Measurements from ENCODE around the gene RPS6KB2. TPM values are rescaled to one million over a fixed set of nuclear protein-coding genes. Genes with fewer than 3 reads are reported as not detected.
"Not testable (repeated sequence)": the region's sequence is repeated elsewhere in the genome, so short reads cannot be mapped to it uniquely, and the experiment has no call there.

Gene RPS6KB2
- total RNA-seq, 1 donor from 2014 or later, result 33.0 TPM

DNA sequence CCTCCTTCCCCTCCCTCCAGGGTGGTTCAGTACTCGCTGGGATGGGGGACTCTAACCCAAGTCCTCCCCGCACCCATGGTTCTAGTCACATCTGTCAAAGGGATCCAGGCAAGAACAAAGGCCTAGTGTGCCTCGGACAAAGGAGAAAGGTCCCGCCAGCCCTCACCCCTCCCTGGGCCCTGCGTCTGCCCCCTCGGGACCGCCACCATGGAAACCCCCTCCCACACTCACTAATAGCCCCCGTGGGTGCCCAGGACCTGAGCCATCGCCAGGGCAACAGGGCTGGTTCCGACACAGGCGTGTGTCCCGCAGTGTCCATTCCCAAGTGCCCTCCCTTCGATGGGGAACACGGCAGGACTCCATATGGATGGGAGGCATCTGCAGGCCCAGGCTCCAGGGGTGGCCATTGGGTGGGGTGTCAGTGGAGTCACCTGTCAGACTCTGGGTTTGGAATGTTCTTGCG, 17.9 kb upstream of the RPS6KB2 start:
- no peak for DNase-seq (ENCODE audit: low spot score)

DNA sequence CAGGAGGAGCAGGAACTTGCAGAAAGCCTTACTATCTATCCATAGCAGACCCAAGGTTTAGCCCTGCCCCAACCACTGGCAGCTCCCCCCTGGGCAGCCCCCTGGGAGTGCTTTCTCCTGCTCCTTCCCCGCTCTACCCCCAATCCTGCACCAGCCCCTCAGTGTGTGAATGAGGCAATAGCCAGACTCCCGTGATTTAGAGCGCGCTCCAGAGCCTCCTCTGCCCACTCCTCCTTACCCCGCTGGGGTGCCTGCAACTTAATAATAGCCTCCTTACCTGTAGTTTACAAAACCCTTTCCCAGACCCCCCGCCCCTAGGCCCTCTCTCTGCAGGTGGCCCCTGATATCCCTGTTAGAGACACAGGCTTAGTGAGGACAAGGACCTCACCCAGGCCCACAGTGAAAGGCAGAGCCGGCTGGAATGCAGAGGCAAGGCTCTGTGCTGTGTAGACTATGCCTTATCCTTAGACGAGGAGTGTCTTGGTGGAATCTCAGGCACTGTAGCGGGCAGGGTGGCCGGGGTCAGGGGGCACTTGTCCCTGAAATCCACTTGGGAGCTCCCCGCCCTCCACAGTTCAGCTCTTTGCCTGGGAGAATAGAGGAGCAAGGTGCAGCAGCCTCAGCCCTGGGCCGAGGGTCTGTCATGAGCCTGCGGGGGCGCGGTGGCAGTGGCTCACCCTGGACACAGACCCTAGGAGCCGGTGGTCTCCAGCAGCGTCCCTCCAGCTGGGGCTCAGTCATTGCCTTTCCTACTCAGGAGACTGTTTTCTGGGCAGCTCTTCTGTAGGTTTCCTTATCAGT, 17.1 kb upstream of the RPS6KB2 start:
- no peak for DNase-seq (ENCODE audit: low spot score)

DNA sequence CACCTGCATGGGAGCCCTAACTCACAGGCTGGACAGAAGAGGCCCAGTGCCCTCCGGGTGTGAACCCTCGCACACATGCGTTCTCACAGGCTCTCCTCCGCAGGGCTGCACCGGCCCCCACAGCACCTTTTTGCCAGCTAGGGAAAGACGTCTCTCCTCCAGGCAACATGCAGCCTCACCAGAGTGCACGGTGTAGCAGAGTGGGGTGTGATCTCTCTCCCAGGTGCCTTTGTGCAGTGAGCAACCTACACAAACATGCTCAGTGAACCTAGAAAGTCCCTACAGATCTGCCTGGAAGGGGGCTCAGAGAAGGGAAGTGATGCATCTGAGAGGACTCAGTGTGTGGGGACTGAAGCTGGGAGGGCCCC, 16.5 kb upstream of the RPS6KB2 start:
- no peak for DNase-seq (ENCODE audit: low spot score)

- no peak for DNase-seq (ENCODE audit: low spot score)
Observed at GRCh38 chr11:67412495-67413179, 15.7 kb upstream of the RPS6KB2 start.

GRCh38 chr11:67413266-67413849, 14.9 kb upstream of the RPS6KB2 start:
- no peak for DNase-seq (ENCODE audit: low spot score)

GRCh38 chr11:67415501-67416304, 12.6 kb upstream of the RPS6KB2 start, which contains the start of gene CARNS1:
CARNS1 (plus strand) TSS chr11:67415678; CDS start chr11:67416200, 522 bp downstream.
- DNase-seq (ENCODE audit: low spot score), result no peak

- peak; percentile 33 for DNase-seq (ENCODE audit: low spot score)
Observed at GRCh38 chr11:67416416-67417335, 11.6 kb upstream of the RPS6KB2 start.

DNA sequence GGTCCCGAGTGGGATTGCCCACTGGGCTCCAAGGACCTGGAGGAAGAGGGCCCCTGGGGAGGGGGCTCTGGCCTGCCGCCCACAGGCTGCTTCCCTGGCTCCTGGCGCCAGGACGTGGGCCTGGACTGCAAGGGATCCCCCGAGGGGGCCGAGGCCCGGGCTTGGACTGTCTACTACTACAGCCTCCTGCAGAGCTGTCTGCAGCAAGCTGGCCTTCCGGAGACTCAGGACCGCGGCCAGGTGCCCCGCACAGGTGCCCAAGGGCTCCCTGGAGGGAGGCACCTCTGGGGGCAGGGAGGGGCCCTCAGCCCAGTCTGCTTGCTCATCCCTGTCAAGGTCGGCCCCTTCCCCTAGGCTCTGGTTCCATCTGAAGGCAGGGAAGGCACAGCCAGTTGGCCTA, 10.9 kb upstream of the RPS6KB2 start:
- no peak for DNase-seq (ENCODE audit: low spot score)

GRCh38 chr11:67418476-67419281, 9.6 kb upstream of the RPS6KB2 start:
- no peak for DNase-seq (ENCODE audit: low spot score)

- DNase-seq (ENCODE audit: low spot score), result no peak
Observed at GRCh38 chr11:67419325-67420049, 8.8 kb upstream of the RPS6KB2 start.

DNA sequence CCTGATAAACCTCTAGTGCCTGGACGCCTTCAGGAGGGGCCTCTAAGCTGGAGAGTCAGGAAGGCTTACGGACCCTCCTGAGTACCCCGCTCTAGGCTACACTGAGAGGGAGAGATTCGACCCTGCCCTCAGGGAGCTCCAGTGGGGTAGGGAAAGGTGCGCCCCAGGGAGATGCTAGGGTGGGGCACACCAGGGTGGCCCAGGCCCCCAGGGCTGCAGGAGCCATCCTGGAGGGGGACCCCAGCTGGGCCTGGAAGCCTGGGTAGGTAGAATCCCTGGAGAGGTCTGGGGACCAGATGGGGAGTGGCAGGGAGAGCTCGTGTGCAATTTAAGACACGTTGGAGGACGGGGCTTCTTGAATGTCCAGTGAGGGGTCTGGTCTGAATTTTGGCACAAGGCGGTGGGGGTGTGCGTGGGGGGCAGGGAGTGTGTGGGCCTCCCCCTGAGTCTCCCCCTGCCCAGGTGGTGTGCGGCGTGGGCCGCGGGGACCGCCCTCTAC, 8.1 kb upstream of the RPS6KB2 start:
- no peak for DNase-seq (ENCODE audit: low spot score)

GRCh38 chr11:67420646-67421429, 7.5 kb upstream of the RPS6KB2 start:
- DNase-seq (ENCODE audit: low spot score), result peak; percentile 95

GRCh38 chr11:67421430-67422031, 6.8 kb upstream of the RPS6KB2 start:
- DNase-seq (ENCODE audit: low spot score), result no peak

- DNase-seq (ENCODE audit: low spot score), result no peak
Observed at GRCh38 chr11:67422891-67423290, 5.4 kb upstream of the RPS6KB2 start.

DNA sequence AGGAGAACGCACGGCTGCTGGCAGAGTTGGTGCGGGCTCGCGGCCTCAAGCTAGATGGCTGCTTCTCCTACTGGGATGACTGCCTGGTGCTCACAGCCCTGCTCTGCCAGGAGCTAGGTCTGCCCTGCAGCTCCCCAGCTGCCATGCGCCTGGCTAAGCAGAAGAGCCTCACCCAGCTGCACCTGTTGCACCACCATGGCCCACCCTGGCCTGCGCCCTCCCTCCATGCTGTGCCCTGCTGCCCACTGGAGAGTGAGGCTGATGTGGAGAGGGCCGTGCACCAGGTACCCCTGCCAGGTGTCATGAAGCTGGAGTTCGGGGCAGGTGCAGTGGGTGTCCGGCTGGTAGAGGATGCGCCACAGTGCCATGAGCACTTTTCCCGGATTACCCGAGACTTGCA, 4.8 kb upstream of the RPS6KB2 start:
- DNase-seq (ENCODE audit: low spot score), result no peak

GRCh38 chr11:67423891-67424613, 4.2 kb upstream of the RPS6KB2 start:
- DNase-seq (ENCODE audit: low spot score), result no peak

GRCh38 chr11:67427364-67427859, 882 bp upstream of the RPS6KB2 start:
- DNase-seq (ENCODE audit: low spot score), result not testable (repeated sequence)

Data from umbilical cord (tissue), 2 donors.